Astrocyte (in vitro differentiated cells and primary cell): ENCODE data around the gene PITPNM3.

ENCODE experiments used
- CTCF ChIP-seq: IDR thresholded peaks from 2 replicates; pipeline ENCODE4 v1.5.1; 2011; ENCODE audit warnings: low read depth, mild to moderate bottlenecking, inconsistent platforms, low read length, moderate library complexity; ENCODE audit not compliant: insufficient read depth
- EZH2 ChIP-seq: IDR thresholded peaks from 2 replicates; pipeline ENCODE4 v1.6.1; 2012; ENCODE audit warnings: mild to moderate bottlenecking, low read length, inconsistent platforms; ENCODE audit not compliant: insufficient read depth

GRCh38 chr17:6437466-6437865, 118.9 kb downstream of the PITPNM3 start:
- TF ChIP-seq CTCF: no peak
- TF ChIP-seq EZH2: no peak
